Measurements from ENCODE around the gene CTNNB1.

Gene CTNNB1

DNA sequence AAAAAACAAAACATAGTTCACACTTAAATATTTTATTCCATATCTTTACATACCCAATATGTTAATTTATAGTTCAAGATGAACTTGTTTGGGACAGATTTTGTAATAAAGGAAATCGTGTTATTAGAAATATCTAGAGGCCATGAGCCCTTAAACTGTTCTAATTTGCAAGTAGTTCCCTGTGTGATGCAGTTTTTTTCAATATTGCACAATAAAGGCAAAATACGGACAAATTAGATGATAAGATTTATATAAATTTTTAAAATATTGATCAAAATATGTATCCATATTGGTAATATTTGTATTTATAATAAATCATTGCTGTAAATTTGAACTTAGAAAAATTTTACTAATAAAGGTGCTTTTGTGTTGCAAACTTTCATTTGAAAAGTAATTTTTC, 23.8 kb downstream of the CTNNB1 start:
- no peak for DNase-seq (ENCODE audit: low read depth)
- H3K4me3 ChIP-seq (ENCODE audit: low read depth, low read length): no peak overlapping the region
- TF ChIP-seq, protein P1, sequence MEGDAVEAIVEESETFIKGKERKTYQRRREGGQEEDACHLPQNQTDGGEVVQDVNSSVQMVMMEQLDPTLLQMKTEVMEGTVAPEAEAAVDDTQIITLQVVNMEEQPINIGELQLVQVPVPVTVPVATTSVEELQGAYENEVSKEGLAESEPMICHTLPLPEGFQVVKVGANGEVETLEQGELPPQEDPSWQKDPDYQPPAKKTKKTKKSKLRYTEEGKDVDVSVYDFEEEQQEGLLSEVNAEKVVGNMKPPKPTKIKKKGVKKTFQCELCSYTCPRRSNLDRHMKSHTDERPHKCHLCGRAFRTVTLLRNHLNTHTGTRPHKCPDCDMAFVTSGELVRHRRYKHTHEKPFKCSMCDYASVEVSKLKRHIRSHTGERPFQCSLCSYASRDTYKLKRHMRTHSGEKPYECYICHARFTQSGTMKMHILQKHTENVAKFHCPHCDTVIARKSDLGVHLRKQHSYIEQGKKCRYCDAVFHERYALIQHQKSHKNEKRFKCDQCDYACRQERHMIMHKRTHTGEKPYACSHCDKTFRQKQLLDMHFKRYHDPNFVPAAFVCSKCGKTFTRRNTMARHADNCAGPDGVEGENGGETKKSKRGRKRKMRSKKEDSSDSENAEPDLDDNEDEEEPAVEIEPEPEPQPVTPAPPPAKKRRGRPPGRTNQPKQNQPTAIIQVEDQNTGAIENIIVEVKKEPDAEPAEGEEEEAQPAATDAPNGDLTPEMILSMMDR (IDR thresholded peaks at IDR 0.05; ENCODE audit: control insufficient read depth, extremely low read depth, insufficient read depth): no peak

DNA sequence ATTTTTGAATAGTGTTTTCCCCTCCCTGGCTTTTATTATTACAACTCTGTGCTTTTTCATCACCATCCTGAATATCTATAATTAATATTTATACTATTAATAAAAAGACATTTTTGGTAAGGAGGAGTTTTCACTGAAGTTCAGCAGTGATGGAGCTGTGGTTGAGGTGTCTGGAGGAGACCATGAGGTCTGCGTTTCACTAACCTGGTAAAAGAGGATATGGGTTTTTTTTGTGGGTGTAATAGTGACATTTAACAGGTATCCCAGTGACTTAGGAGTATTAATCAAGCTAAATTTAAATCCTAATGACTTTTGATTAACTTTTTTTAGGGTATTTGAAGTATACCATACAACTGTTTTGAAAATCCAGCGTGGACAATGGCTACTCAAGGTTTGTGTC, 24.4 kb downstream of the CTNNB1 start:
- no peak for DNase-seq (ENCODE audit: low read depth)
- no peak overlapping the region for H3K4me3 ChIP-seq (ENCODE audit: low read depth, low read length)
- TF ChIP-seq, protein P1 (IDR thresholded peaks at IDR 0.05; ENCODE audit: control insufficient read depth, extremely low read depth, insufficient read depth): no peak

DNA sequence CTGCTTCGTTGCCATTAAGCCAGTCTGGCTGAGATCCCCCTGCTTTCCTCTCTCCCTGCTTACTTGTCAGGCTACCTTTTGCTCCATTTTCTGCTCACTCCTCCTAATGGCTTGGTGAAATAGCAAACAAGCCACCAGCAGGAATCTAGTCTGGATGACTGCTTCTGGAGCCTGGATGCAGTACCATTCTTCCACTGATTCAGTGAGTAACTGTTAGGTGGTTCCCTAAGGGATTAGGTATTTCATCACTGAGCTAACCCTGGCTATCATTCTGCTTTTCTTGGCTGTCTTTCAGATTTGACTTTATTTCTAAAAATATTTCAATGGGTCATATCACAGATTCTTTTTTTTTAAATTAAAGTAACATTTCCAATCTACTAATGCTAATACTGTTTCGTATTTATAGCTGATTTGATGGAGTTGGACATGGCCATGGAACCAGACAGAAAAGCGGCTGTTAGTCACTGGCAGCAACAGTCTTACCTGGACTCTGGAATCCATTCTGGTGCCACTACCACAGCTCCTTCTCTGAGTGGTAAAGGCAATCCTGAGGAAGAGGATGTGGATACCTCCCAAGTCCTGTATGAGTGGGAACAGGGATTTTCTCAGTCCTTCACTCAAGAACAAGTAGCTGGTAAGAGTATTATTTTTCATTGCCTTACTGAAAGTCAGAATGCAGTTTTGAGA, 25.0 kb downstream of the CTNNB1 start:
- DNase-seq (ENCODE audit: low read depth): no peak
- TF ChIP-seq, protein P1 (IDR thresholded peaks at IDR 0.05; ENCODE audit: control insufficient read depth, extremely low read depth, insufficient read depth): no peak
- H3K4me3 ChIP-seq (ENCODE audit: low read depth, low read length): no peak overlapping the region

DNA sequence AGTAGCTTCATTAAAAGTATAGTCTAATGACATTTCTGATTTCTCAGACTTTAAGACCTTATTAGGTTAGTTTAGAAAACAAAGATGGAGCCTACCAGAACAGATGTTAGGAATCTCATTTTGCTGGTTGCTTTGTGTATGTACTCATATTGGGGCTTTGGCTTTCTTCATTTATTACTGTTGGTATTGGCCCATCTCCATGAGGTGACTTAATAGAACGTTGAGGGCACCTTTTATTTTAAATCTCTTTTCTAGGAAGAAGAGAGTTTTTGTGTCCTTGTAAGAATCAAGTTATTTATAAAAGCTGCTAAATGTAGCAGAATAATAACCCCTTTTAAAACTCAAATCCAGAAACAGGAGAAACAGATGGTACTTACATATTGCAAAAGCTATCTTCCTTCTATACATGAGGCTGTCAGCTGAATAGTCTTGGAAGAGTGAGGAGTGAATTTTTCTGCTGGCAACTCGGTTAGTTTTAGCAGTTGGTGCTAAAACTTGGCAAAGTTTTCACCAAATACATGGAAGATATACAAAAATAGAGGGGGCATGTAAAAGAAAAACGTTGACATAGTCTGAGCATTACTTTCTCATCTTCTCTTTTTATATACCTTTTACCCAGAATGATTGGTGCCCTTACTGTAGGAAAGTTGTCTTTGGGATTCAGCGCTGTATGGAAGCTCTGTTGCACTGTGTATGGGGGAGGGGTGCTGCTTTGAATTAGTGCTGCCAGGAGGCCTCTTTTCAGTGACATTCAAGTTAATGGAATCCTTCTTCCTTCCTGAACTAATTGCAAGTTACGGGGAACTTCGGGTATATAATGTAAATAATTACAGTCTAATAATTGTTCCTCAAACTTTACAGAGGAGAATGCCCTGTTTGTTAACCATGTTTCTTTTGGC, 35.8 kb downstream of the CTNNB1 start:
- no peak overlapping the region for H3K4me3 ChIP-seq (ENCODE audit: low read depth, low read length)
- peak; percentile 73 for DNase-seq (ENCODE audit: low read depth)
- TF ChIP-seq, protein P1 (IDR thresholded peaks at IDR 0.05; ENCODE audit: control insufficient read depth, extremely low read depth, insufficient read depth): no peak

DNA sequence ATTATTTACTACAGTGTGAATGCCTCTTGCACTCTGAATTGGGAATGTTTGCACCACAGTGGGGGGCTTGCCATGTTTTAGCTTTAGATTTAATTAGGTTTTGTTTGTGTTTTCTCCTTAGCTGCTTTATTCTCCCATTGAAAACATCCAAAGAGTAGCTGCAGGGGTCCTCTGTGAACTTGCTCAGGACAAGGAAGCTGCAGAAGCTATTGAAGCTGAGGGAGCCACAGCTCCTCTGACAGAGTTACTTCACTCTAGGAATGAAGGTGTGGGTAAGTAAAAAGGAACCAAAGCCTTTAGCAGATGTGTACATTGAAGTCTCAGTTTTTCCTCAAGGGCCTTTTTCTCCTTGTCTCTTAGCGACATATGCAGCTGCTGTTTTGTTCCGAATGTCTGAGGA, 36.9 kb downstream of the CTNNB1 start:
- TF ChIP-seq, protein P1 (IDR thresholded peaks at IDR 0.05; ENCODE audit: control insufficient read depth, extremely low read depth, insufficient read depth): no peak
- DNase-seq (ENCODE audit: low read depth): no peak
- H3K4me3 ChIP-seq (ENCODE audit: low read depth, low read length): no peak overlapping the region

DNA sequence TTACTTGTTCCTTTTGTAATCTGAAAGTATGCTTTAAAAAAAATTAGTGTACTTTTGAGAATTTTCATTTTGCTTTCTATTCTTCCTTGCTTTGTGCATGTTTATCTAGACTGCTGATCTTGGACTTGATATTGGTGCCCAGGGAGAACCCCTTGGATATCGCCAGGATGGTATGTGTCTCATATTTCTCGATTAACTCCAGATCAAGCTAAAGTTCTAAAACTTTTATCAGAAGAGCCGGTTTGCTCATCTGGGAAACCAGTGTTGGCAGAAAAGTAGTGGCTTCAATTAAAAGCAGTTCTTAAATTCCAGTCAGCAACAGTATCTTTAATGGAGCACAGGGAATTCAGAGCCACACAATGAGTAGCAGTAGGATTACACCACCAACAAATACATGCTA, 38.6 kb downstream of the CTNNB1 start:
- TF ChIP-seq, protein P1 (IDR thresholded peaks at IDR 0.05; ENCODE audit: control insufficient read depth, extremely low read depth, insufficient read depth): no peak
- no peak overlapping the region for H3K4me3 ChIP-seq (ENCODE audit: low read depth, low read length)
- no peak for DNase-seq (ENCODE audit: low read depth)
